HepG2 (cell line): Measurements from ENCODE around the gene MARCHF4. TPM values are rescaled to one million over a fixed set of nuclear protein-coding genes. Genes with fewer than 3 reads are reported as not detected.
A peak's percentile ranks its signal among the peaks of the same experiment; 100 is the strongest.

Experiments
- AKAP8 ChIP-seq: sonication (generic); formaldehyde crosslinking; IDR thresholded peaks from 2 replicates; pipeline ENCODE4 v1.5.1; 2020; ENCODE audit warnings: mild to moderate bottlenecking, missing genetic modification reagents
- DNMT1 ChIP-seq: sonication (generic); formaldehyde crosslinking; IDR thresholded peaks from 2 replicates; pipeline ENCODE4 v1.5.1; 2020; ENCODE audit warnings: mild to moderate bottlenecking, missing genetic modification reagents
- FOSL2 ChIP-seq: sonication (generic); formaldehyde crosslinking; IDR thresholded peaks from 2 replicates; pipeline ENCODE4 v1.4.0; 2020; ENCODE audit warnings: missing genetic modification reagents
- GABPB1 ChIP-seq: IDR thresholded peaks from 2 replicates; pipeline ENCODE4 v1.6.1; 2016; ENCODE audit warnings: mild to moderate bottlenecking, missing genetic modification reagents, moderate library complexity, missing compliant biosample characterization
- KLF6 ChIP-seq: IDR thresholded peaks from 2 replicates; pipeline ENCODE4 v1.8.0; 2016; ENCODE audit warnings: missing biosample characterization, missing genetic modification reagents
- MED8 ChIP-seq: sonication (generic); formaldehyde crosslinking; IDR thresholded peaks from 2 replicates; pipeline ENCODE4 v1.8.1; 2023; ENCODE audit warnings: mild to moderate bottlenecking, missing genetic modification reagents; ENCODE audit not compliant: insufficient replicate concordance
- NAIF1 ChIP-seq: sonication (generic); formaldehyde crosslinking; IDR thresholded peaks from 2 replicates; pipeline ENCODE4 v1.5.0; 2020; ENCODE audit warnings: mild to moderate bottlenecking, missing genetic modification reagents, borderline replicate concordance
- NCOA1 ChIP-seq: sonication (generic); formaldehyde crosslinking; IDR thresholded peaks from 2 replicates; pipeline ENCODE4 v1.9.0; 2021; ENCODE audit warnings: missing genetic modification reagents
- RNF2 ChIP-seq: fragments of 450-650 bp; conservative IDR thresholded peaks from 2 replicates; pipeline ENCODE4 v1.6.1; 2016; ENCODE audit warnings: low read depth
- SYNCRIP ChIP-seq: fragments of 200-400 bp; formaldehyde crosslinking; IDR thresholded peaks from 2 replicates; pipeline ENCODE4 v1.6.1; 2018; ENCODE audit warnings: mild to moderate bottlenecking, low read depth, low read length; ENCODE audit not compliant: insufficient read depth
- YEATS2 ChIP-seq: sonication (generic); formaldehyde crosslinking; IDR thresholded peaks from 2 replicates; pipeline ENCODE4 v1.4.0; 2020; ENCODE audit warnings: missing genetic modification reagents, borderline replicate concordance
- ZBTB33 ChIP-seq: sonication (generic); formaldehyde crosslinking; IDR thresholded peaks from 2 replicates; pipeline ENCODE4 v1.4.0; 2020; ENCODE audit warnings: missing genetic modification reagents
- ZBTB42 ChIP-seq: sonication (generic); formaldehyde crosslinking; IDR thresholded peaks from 2 replicates; pipeline ENCODE4 v1.5.0; 2020; ENCODE audit warnings: mild to moderate bottlenecking, missing genetic modification reagents
- ZNF383 ChIP-seq: sonication (generic); formaldehyde crosslinking; IDR thresholded peaks from 2 replicates; pipeline ENCODE4 v1.4.0; 2020; ENCODE audit warnings: missing genetic modification reagents, mild to moderate bottlenecking, borderline replicate concordance
- ZNF441 ChIP-seq: sonication (generic); formaldehyde crosslinking; IDR thresholded peaks from 2 replicates; pipeline ENCODE4 v1.7.0; 2021; ENCODE audit warnings: missing genetic modification reagents, borderline replicate concordance
- polyA plus RNA-seq, 8 experiments: library from polyadenylated mRNA; depleted of rRNA in 3 of 8; stranded (reverse) in 7 of 8; unstranded in 1 of 8; fragments of >200 nt; fragmentation: Illumina TruSeq in 4 of 8; extraction: Trizol in 4 of 8; gene quantifications; 2 replicates each; pipeline versions ENCODE4 v1.2.1 to v1.2.3, GENCODE V29; 2011 to 2016; ENCODE audit warnings: low read depth in 4 of 8, missing spikeins in 1 of 8, mixed read lengths in 1 of 8; ENCODE audit not compliant: insufficient read depth in 1 of 8
- total RNA-seq, 5 experiments: library from RNA; depleted of rRNA; stranded (reverse); fragments of >200 nt; fragmentation: Illumina TruSeq; extraction: Trizol; gene quantifications; 2 replicates each; pipeline ENCODE4 v1.2.3, GENCODE V29; 2016; ENCODE audit warnings: low read depth in 1 of 5
- TF ChIP-seq, protein P1 (sequence below): IDR thresholded peaks from 2 replicates; pipeline ENCODE4 v1.6.1; 2016
- TF ChIP-seq, protein P2 (sequence below): sonication (generic); formaldehyde crosslinking; IDR thresholded peaks from 2 replicates; pipeline ENCODE4 v1.4.0; 2020; ENCODE audit warnings: mild to moderate bottlenecking, missing genetic modification reagents
- TF ChIP-seq, protein P3 (sequence below): sonication (generic); formaldehyde crosslinking; IDR thresholded peaks from 2 replicates; pipeline ENCODE4 v1.4.0; 2020; ENCODE audit warnings: mild to moderate bottlenecking, missing genetic modification reagents
- TF ChIP-seq, protein P4 (sequence below): sonication (generic); formaldehyde crosslinking; IDR thresholded peaks from 2 replicates; pipeline ENCODE4 v1.8.1; 2023; ENCODE audit warnings: mild to moderate bottlenecking, missing genetic modification reagents, borderline replicate concordance

MARCHF4 gene
- total and polyA plus RNA-seq, 2 of the 13 experiments (the other 11 are each of a cell fraction or from before 2014, with no cell fraction given): not detected

DNA sequence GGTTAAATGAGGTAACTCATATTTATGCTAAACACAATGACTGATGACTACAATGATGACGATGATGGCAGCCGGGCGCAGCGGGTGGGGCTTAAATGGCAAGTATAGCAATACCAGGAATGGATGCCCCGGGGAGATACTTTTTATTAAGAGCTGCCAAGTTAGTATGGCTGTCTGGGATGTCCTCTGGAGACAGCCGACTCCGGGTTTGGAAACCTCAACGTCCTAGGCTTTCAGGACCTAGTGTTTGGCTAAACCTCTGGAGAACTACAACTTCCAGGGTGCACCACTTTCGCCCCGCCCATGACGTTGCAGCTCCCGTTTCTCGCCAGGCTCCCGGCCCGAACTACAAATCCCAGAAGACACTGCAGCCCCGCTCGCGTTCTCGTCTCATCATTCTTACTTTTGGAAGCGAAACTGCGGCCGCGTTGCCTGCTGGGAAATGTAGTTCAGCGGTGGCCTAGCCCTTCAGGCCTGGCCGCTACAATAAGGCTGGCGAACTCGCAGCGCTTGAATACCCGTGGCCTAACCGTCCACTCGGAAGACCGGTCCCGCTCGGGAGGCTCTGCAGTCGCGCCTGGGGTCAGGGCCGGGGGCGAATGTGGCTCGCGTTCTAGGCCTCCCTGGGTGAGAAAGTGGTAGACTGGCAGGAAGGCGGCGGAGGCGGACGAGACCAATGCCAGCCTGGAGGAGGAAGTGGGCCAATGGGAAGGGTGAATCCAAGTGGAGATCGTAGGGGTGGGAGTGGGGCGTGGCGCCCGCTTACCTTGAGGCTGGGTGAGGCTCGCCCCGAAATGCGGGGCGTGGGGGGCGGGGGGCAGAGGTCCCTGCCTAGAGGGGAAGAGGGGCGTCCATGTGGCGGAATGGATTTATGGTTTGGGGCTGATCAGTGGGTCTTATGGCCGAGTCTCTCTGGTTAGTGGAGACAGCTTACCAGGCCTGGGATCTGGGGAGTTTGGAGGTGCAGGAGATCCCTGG, 40.0 kb upstream of the MARCHF4 start, which contains the start of gene SMARCAL1 (continued):
- TF ChIP-seq ZBTB33 (CRISPR knock-in tag) (peak; percentile 40; the same call in 1 of the 2 replicates), ZNF383 (CRISPR knock-in tag) (peak; percentile 44; the same call in 1 of the 2 replicates), ZNF441 (peak; percentile 92), NAIF1 (peak; percentile 31; the same call in 1 of the 2 replicates), GABPB1 (CRISPR knock-in tag) (peak; percentile 93), SYNCRIP (no peak), RNF2 (peak; percentile 67; the same call in 1 of the 2 replicates), MED8 (peak; percentile 70), ZBTB42 (0 out of 2 replicates have a peak, but pooled peaks have one; percentile 86), KLF6 (CRISPR knock-in tag) (peak; percentile 92), NCOA1 (CRISPR knock-in tag) (0 out of 2 replicates have a peak, but pooled peaks have one; percentile 25), FOSL2 (CRISPR knock-in tag) (peak; percentile 62; the same call in 1 of the 2 replicates), DNMT1 (CRISPR knock-in tag) (peak; percentile 94), AKAP8 (peak; percentile 65; the same call in 1 of the 2 replicates), YEATS2 (CRISPR knock-in tag) (peak; percentile 89)
- TF ChIP-seq, protein P1, sequence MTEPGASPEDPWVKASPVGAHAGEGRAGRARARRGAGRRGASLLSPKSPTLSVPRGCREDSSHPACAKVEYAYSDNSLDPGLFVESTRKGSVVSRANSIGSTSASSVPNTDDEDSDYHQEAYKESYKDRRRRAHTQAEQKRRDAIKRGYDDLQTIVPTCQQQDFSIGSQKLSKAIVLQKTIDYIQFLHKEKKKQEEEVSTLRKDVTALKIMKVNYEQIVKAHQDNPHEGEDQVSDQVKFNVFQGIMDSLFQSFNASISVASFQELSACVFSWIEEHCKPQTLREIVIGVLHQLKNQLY (CRISPR knock-in tag): no peak
- TF ChIP-seq, protein P2, sequence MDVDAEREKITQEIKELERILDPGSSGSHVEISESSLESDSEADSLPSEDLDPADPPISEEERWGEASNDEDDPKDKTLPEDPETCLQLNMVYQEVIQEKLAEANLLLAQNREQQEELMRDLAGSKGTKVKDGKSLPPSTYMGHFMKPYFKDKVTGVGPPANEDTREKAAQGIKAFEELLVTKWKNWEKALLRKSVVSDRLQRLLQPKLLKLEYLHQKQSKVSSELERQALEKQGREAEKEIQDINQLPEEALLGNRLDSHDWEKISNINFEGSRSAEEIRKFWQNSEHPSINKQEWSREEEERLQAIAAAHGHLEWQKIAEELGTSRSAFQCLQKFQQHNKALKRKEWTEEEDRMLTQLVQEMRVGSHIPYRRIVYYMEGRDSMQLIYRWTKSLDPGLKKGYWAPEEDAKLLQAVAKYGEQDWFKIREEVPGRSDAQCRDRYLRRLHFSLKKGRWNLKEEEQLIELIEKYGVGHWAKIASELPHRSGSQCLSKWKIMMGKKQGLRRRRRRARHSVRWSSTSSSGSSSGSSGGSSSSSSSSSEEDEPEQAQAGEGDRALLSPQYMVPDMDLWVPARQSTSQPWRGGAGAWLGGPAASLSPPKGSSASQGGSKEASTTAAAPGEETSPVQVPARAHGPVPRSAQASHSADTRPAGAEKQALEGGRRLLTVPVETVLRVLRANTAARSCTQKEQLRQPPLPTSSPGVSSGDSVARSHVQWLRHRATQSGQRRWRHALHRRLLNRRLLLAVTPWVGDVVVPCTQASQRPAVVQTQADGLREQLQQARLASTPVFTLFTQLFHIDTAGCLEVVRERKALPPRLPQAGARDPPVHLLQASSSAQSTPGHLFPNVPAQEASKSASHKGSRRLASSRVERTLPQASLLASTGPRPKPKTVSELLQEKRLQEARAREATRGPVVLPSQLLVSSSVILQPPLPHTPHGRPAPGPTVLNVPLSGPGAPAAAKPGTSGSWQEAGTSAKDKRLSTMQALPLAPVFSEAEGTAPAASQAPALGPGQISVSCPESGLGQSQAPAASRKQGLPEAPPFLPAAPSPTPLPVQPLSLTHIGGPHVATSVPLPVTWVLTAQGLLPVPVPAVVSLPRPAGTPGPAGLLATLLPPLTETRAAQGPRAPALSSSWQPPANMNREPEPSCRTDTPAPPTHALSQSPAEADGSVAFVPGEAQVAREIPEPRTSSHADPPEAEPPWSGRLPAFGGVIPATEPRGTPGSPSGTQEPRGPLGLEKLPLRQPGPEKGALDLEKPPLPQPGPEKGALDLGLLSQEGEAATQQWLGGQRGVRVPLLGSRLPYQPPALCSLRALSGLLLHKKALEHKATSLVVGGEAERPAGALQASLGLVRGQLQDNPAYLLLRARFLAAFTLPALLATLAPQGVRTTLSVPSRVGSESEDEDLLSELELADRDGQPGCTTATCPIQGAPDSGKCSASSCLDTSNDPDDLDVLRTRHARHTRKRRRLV: peak; percentile 89
- TF ChIP-seq, protein P3, sequence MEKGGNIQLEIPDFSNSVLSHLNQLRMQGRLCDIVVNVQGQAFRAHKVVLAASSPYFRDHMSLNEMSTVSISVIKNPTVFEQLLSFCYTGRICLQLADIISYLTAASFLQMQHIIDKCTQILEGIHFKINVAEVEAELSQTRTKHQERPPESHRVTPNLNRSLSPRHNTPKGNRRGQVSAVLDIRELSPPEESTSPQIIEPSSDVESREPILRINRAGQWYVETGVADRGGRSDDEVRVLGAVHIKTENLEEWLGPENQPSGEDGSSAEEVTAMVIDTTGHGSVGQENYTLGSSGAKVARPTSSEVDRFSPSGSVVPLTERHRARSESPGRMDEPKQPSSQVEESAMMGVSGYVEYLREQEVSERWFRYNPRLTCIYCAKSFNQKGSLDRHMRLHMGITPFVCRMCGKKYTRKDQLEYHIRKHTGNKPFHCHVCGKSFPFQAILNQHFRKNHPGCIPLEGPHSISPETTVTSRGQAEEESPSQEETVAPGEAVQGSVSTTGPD (CRISPR knock-in tag): no peak
- TF ChIP-seq, protein P4, sequence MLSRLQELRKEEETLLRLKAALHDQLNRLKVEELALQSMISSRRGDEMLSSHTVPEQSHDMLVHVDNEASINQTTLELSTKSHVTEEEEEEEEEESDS: no peak
